Germinal center (tissue), 1 donor: ENCODE results near the gene ABLIM2.

Experiments
- DNase-seq: peaks from one replicate; pipeline ENCODE4 v3.0.0; 2012; ENCODE audit warnings: mixed read lengths, low spot score

Gene ABLIM2

GRCh38 chr4:8192748-8193738 is 34.4 kb upstream of the ABLIM2 start:
- DNase-seq = peak; percentile 79

GRCh38 chr4:8191136-8191747 is 32.6 kb upstream of the ABLIM2 start:
- DNase-seq = no peak

- DNase-seq = no peak
These were observed 31.2 kb upstream of the ABLIM2 start for GRCh38 chr4:8189551-8190466.

- no peak for DNase-seq
These were observed 30.3 kb upstream of the ABLIM2 start for GRCh38 chr4:8188743-8189550.

- no peak for DNase-seq
These were observed 29.5 kb upstream of the ABLIM2 start for GRCh38 chr4:8188085-8188484.

GRCh38 chr4:8185930-8186329 is 27.3 kb upstream of the ABLIM2 start:
- no peak for DNase-seq

- no peak for DNase-seq
These were observed 26.7 kb upstream of the ABLIM2 start for GRCh38 chr4:8185295-8185694.

- DNase-seq = no peak
These were observed 25.4 kb upstream of the ABLIM2 start for GRCh38 chr4:8184061-8184460.

GRCh38 chr4:8182858-8183725 is 24.5 kb upstream of the ABLIM2 start:
- DNase-seq = no peak

- DNase-seq = no peak
These were observed 23.7 kb upstream of the ABLIM2 start for GRCh38 chr4:8182294-8182693.

- no peak for DNase-seq
These were observed 23.2 kb upstream of the ABLIM2 start for GRCh38 chr4:8181844-8182243.

- DNase-seq = no peak
These were observed 22.5 kb upstream of the ABLIM2 start for GRCh38 chr4:8181119-8181518.

GRCh38 chr4:8180310-8181093 is 21.9 kb upstream of the ABLIM2 start:
- DNase-seq = no peak

GRCh38 chr4:8179771-8180170 is 21.2 kb upstream of the ABLIM2 start:
- DNase-seq = no peak

- DNase-seq = no peak
These were observed 20.5 kb upstream of the ABLIM2 start for GRCh38 chr4:8179074-8179473.

GRCh38 chr4:8177956-8178355 is 19.3 kb upstream of the ABLIM2 start:
- no peak for DNase-seq

- no peak for DNase-seq
These were observed 18.9 kb upstream of the ABLIM2 start for GRCh38 chr4:8177552-8177951.

GRCh38 chr4:8176547-8177399 is 18.2 kb upstream of the ABLIM2 start:
- DNase-seq = peak; percentile 74

GRCh38 chr4:8175686-8176085 is 17.1 kb upstream of the ABLIM2 start:
- no peak for DNase-seq
